ENCODE data around the gene GOLGA2. TPM values are rescaled to one million over a fixed set of nuclear protein-coding genes. Genes with fewer than 3 reads are reported as not detected.

Gene GOLGA2
- total RNA-seq, 6 experiments from 2014 or later: 25.0 to 53.0 (median 35.5) TPM

DNA sequence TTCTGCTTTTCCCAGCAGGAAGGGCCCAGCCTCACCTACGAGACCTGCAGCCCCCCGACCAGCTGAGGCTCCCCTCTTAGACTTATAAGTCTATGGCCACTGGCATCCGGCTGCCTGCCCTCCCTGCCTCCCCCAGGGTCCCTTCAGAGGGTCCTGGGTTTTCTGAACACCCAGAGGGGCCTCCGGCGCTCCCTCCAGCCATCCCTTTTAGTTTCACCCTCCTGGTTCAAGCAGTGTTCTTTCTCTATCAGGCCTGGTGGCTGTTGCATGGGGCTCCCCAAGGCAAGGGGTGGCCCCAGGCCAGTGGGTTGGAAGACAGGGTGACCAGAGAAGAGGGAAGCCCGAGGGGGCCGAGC lies 21.8 kb downstream of the GOLGA2 start:
- no peak for DNase-seq

DNA sequence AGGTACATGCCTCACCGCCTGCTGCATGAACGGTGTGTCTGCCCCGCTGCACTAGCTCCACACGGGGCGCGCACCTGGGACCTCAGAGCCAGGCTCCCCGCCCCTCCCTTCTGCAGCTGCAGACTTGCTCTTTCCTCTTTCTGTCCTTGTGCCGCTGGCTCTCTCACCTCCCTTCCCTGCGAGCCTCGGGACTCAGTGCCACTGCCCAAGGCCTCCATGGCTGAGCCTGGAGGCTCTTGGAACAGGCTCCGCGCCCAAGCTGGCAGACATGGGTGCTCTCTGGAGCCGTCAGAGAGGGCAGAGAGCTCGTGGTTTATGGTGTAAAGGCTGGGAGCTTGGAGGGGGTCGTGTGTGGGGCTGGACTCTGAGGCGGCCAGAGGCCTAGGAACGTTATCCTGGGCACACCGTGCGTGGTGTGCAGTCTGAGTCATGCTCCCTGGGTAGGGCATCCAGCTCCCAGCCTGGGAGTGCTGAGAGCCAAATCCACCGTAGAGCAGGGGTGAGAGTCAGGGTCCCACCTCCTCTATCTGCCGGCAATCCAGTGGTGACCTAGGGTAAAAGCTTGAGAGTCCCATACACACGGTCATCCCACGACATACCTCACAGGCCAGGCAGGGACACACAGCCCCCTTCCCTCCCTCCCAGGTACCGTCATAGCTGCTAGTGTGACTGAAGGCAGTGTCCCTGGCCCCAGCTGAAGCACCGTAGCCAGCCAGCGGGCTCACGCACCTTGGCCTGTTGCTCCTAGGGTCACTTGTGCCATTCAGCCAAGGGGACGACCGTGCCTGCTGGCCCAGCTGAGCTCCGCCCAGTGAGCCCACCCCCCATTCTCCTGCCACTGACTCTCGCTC lies 22.4 kb downstream of the GOLGA2 start:
- TF ChIP-seq, protein P1, sequence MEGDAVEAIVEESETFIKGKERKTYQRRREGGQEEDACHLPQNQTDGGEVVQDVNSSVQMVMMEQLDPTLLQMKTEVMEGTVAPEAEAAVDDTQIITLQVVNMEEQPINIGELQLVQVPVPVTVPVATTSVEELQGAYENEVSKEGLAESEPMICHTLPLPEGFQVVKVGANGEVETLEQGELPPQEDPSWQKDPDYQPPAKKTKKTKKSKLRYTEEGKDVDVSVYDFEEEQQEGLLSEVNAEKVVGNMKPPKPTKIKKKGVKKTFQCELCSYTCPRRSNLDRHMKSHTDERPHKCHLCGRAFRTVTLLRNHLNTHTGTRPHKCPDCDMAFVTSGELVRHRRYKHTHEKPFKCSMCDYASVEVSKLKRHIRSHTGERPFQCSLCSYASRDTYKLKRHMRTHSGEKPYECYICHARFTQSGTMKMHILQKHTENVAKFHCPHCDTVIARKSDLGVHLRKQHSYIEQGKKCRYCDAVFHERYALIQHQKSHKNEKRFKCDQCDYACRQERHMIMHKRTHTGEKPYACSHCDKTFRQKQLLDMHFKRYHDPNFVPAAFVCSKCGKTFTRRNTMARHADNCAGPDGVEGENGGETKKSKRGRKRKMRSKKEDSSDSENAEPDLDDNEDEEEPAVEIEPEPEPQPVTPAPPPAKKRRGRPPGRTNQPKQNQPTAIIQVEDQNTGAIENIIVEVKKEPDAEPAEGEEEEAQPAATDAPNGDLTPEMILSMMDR (IDR thresholded peaks at IDR 0.05): no peak
- TF ChIP-seq POLR2A (IDR thresholded peaks at IDR 0.05): no peak
- no peak for ATAC-seq
- no peak for DNase-seq
- Histone ChIP-seq H3K4me1 (peaks cover 0 to 10% (median 0%) of the 10 kb centered on the region in 4 donors), H3K27me3 (no peaks in the 10 kb centered on the region), H3K27ac (no peak overlapping the region), H3K4me3 (no peak overlapping the region), H3K36me3 (peaks cover 0 to 19% (median 9%) of the 10 kb centered on the region in 4 donors), H3K9me3 (no peaks in the 10 kb centered on the region)
- 76% methylated on average over 5 of the region's 31 CpGs for WGBS (ENCODE audit: insufficient coverage, low coverage, low lambda C conversion rate, missing lambda C conversion rate)
- intact Hi-C loops (cut with DNase I): no loop called here

More for the DNA sequence above, 21.8 kb downstream of the GOLGA2 start:
- Histone ChIP-seq H3K4me3 (no peak overlapping the region), H3K36me3 (peaks cover 0 to 24% (median 14%) of the 10 kb centered on the region in 4 donors), H3K4me1 (peaks cover 0 to 10% (median 0%) of the 10 kb centered on the region in 4 donors), H3K9me3 (no peaks in the 10 kb centered on the region), H3K27me3 (no peaks in the 10 kb centered on the region), H3K27ac (no peak overlapping the region)
- WGBS (ENCODE audit: insufficient coverage, low coverage, low lambda C conversion rate, missing lambda C conversion rate): 90% methylated on average over 2 of the region's 7 CpGs
- TF ChIP-seq, protein P1 (IDR thresholded peaks at IDR 0.05): no peak
- no peak for TF ChIP-seq POLR2A (IDR thresholded peaks at IDR 0.05)
- intact Hi-C loops (cut with DNase I): no loop called here
- no peak for ATAC-seq

DNA sequence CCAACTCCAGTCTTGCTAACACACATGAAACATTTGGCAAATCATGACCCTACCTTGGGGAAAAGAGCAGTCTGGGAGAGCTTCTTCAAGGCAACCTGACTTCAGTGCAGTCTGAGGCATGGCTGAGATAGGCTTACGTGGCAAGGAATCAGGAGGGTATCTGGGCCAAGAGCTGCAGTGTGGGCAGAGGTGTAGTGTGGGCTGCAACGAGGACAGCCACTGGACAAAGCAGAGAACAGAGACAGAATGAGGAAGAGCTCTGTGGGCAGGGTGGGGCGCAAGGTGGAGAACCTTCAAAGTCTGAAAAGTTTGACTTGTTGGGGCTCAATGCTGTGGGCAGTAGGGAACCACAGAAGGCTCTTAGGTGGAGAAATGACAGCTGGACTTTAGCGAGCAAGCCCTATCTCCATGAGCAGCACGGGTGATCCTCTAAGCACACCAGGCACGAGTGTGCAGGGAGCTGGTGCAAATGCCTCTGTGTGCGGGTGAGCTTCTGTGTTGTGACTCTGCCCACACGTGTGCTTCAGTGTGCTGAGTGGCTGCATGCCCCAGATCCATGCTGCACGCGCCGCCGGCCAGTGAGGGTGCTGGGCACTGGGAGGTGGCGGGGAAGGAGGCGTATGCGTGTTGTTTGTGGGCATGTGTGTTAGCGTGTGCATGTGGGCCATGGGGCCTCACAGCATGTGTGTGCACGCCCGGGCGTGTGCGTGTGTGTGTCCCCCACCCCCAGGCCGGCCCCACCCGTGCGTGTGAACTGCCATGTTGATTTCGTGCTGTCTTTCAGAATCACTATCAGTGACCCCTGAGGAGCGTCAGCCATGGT lies 23.3 kb downstream of the GOLGA2 start:
- WGBS (ENCODE audit: insufficient coverage, low coverage, low lambda C conversion rate, missing lambda C conversion rate): 75% methylated on average over 2 of the region's 25 CpGs
- ATAC-seq (no peak), DNase-seq (no peak)
- no peaks in the 10 kb centered on the region for H3K9me3 ChIP-seq
- H3K36me3 ChIP-seq: peaks cover 0 to 11% (median 6%) of the 10 kb centered on the region in 4 donors
- intact Hi-C loops (cut with DNase I): no loop called here
- H3K27me3 ChIP-seq: no peaks in the 10 kb centered on the region
- peaks cover 0 to 10% (median 0%) of the 10 kb centered on the region in 4 donors for H3K4me1 ChIP-seq
- no peak for TF ChIP-seq POLR2A (IDR thresholded peaks at IDR 0.05)
- TF ChIP-seq, protein P1 (IDR thresholded peaks at IDR 0.05): no peak
- H3K27ac ChIP-seq: no peak overlapping the region
- no peak overlapping the region for H3K4me3 ChIP-seq

DNA sequence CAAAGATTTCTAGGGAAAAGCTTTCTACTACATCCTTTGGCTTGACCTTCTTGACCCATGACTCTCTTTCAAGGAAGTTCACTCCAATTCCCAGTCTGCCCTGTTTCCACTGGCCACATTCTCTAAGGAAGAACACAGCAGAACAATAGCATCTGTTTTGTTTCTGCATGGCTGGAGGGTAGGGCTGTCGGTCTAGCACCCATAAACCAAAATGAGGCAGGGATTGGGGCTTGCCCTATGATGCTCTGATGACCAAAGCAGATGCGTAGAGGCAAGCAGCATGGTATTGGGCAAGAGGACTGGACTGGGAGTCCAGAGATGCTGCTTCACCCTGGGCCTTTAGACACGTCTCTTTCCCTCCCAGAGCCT lies 24.1 kb downstream of the GOLGA2 start:
- no peaks in the 10 kb centered on the region for H3K27me3 ChIP-seq
- H3K9me3 ChIP-seq: no peaks in the 10 kb centered on the region
- no peak for ATAC-seq
- DNase-seq: no peak
- H3K27ac ChIP-seq: no peak overlapping the region
- H3K4me3 ChIP-seq: no peak overlapping the region
- H3K4me1 ChIP-seq: peaks cover 0 to 10% (median 0%) of the 10 kb centered on the region in 4 donors
- peaks cover 0 to 3% (median 1%) of the 10 kb centered on the region in 4 donors for H3K36me3 ChIP-seq
- TF ChIP-seq, protein P1 (IDR thresholded peaks at IDR 0.05): no peak
- TF ChIP-seq POLR2A (IDR thresholded peaks at IDR 0.05): no peak
- intact Hi-C loops (cut with DNase I): no loop called here
- WGBS (ENCODE audit: insufficient coverage, low coverage, low lambda C conversion rate, missing lambda C conversion rate): 67% methylated on average over 1 of the region's 3 CpGs

Data from right lobe of liver (tissue), 6 donors.